OCI-LY7 (cell line): ENCODE results near the gene LATS2.

Experiments
- CTCF ChIP-seq: fragments of 200-600 bp; sonication (generic); conservative IDR thresholded peaks from 2 replicates; pipeline ENCODE4 v1.5.1; 2014; ENCODE audit warnings: mild to moderate bottlenecking, antibody characterized with exemption, low read length, moderate library complexity, mixed read lengths
- EZH2phosphoT487 ChIP-seq: fragments of 200-600 bp; sonication (generic); IDR thresholded peaks from 2 replicates; pipeline ENCODE4 v1.6.1; 2018; ENCODE audit warnings: low read depth, borderline replicate concordance, mild to moderate bottlenecking, mixed run types, antibody characterized with exemption, low read length, moderate library complexity, mixed read lengths

DNA sequence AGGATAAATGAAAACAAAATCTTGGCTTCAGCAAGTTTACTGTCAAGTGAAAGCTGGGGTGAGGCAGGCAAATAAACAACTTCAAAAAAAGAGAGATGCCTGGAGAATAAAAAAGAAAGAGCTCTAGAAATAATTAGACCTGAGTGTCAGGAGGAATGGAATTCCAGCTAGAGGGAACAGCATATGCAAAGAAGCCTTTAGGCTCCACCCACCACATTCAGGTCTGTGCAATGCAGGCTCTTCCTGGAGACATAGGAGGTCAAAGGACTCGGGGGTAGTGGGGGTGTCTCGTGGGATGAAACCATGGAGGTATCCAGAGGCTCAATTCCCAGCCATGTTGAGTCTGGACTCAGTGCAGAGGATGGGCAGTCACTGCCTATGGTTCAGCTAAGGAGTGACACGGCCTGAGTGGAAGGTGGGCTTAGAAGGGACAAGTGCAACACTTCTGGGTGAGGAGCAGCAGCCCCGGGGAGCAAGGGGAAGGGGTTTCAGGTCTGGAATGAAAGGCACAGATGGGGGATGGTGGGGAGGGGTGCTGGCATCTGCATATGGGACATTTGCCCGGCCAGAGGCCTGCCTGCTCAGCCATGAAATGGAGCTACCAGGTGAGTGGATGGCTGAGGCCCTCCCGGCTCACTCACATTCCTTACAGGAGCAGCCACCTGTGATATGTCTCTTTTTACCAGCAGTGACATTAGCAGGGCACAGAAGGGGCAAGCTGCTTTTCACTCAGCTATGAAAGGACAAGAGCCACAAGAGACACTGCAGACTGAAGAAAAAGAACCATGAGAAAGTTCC lies 12.3 kb downstream of the LATS2 start:
- TF ChIP-seq CTCF (no peak), EZH2phosphoT487 (no peak)
